ENCODE data around the gene ZBTB16. TPM values are rescaled to one million over a fixed set of nuclear protein-coding genes. Genes with fewer than 3 reads are reported as not detected.

The ZBTB16 gene
- polyA plus RNA-seq, 1 donor (not counting 4 experiments of a cell fraction or from before 2014, with no cell fraction given): 0.18 TPM

DNA sequence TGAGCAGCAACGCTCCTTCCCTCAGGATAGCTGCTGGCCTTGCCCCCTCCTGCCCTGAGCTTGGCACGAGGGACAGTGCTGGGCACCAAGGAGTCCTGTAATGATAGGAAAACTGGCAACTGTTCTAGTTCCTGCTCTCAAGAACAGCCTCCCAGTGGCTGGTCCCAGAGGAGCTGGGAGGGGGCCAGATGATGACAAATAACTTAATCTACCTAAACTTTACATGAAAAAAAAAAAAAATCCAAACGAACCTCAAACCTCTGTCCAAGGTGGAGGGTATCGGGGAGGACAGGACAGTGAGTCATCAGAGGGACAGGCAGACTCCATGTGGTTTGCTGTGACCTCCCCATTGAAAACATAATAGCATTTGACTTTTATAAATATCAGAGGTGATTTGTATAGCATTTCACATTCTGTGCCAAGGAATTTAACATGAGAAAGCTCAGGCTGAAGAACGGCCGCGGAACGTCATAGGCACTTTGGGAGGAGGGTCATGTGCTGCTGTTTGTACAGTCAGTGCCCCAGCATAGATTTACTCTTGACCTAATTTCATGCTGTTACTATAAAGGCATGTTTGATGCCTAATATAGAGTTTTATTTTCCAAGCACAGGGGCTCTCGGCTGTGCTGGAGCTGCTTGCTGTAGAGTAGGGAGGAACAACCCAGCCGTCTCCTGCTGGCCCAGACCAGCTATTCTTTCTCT lies 138.4 kb downstream of the ZBTB16 start:
- H3K79me2 ChIP-seq (ENCODE audit: control insufficient read depth, insufficient read depth, low read length): no peaks in the 10 kb centered on the region
- H3K4me2 ChIP-seq (ENCODE audit: control insufficient read depth, extremely low read depth, insufficient read depth, low read depth, low read length): no peak overlapping the region
- H3K27ac ChIP-seq (ENCODE audit: control insufficient read depth, insufficient read depth, low read length): no peak overlapping the region
- no peaks in the 10 kb centered on the region for H3K9me3 ChIP-seq (ENCODE audit: control insufficient read depth, low read depth, low read length)
- no peak overlapping the region for H3K9ac ChIP-seq (ENCODE audit: control insufficient read depth, extremely low read depth, insufficient read depth, low read length)
- FAIRE-seq: no peak
- no peak overlapping the region for H2AFZ ChIP-seq (ENCODE audit: control insufficient read depth, low read length)
- H3K9me1 ChIP-seq (ENCODE audit: control insufficient read depth, extremely low read depth, insufficient read depth, low read length): no peaks in the 10 kb centered on the region
- no peak for DNase-seq (ENCODE audit: low read depth, low spot score)
- TF ChIP-seq CTCF (optimal IDR thresholded peaks at IDR 0.05 in 1 of 3, IDR thresholded peaks at IDR 0.05 in 1 of 3, conservative IDR thresholded peaks at IDR 0.05 in 1 of 3; ENCODE audit: extremely low read depth in 1 of 3, insufficient read depth in 2 of 3, low read length in 3 of 3) (no peak), EZH2 (IDR thresholded peaks at IDR 0.05; ENCODE audit: low read length) (no peak)
- peaks cover 7% of the 10 kb centered on the region for H3K27me3 ChIP-seq (ENCODE audit: control insufficient read depth, extremely low read depth, insufficient read depth, low read length)
- no peaks in the 10 kb centered on the region for H3K36me3 ChIP-seq (ENCODE audit: control insufficient read depth in 2 of 2, extremely low read depth in 1 of 2, insufficient read depth in 2 of 2, low read length in 2 of 2)
- H4K20me1 ChIP-seq (ENCODE audit: control insufficient read depth, extremely low read depth, insufficient read depth, low read length): no peaks in the 10 kb centered on the region
- no peak overlapping the region for H3K4me3 ChIP-seq (ENCODE audit: control insufficient read depth in 2 of 3, extremely low read depth in 1 of 3, insufficient read depth in 2 of 3, low read depth in 1 of 3, low read length in 3 of 3)
- dilution Hi-C loops (cut with MboI; ENCODE audit: extremely low pct_ligation_motif_present, low sequenced_read_pairs): no loop called here
- H3K4me1 ChIP-seq (ENCODE audit: control insufficient read depth, extremely low read depth, insufficient read depth, low read length): no peaks in the 10 kb centered on the region

DNA sequence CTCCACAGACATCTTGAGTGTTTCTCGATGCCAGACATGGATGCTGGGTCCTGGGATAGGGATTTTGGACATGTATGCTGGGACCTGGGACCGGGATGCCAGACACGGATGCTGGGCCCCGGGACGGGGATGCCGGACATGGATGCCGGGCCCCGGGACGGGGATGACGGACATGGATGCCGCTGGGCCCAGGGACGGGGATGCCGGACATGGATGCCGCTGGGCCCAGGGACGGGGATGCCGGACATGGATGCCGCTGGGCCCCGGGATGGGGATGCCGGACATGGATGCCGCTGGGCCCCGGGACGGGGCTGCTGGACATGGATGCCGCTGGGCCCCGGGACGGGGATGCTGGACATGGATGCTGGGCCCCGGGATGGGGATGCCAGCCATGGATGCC lies 139.5 kb downstream of the ZBTB16 start:
- DNase-seq (ENCODE audit: low read depth, low spot score) (no peak), FAIRE-seq (no peak)
- Histone ChIP-seq H4K20me1 (ENCODE audit: control insufficient read depth, extremely low read depth, insufficient read depth, low read length) (no peaks in the 10 kb centered on the region), H3K36me3 (ENCODE audit: control insufficient read depth in 2 of 2, extremely low read depth in 1 of 2, insufficient read depth in 2 of 2, low read length in 2 of 2) (no peaks in the 10 kb centered on the region), H3K9ac (ENCODE audit: control insufficient read depth, extremely low read depth, insufficient read depth, low read length) (no peak overlapping the region), H3K27me3 (ENCODE audit: control insufficient read depth, extremely low read depth, insufficient read depth, low read length) (peaks cover 7% of the 10 kb centered on the region), H2AFZ (ENCODE audit: control insufficient read depth, low read length) (no peak overlapping the region), H3K9me1 (ENCODE audit: control insufficient read depth, extremely low read depth, insufficient read depth, low read length) (no peaks in the 10 kb centered on the region), H3K4me1 (ENCODE audit: control insufficient read depth, extremely low read depth, insufficient read depth, low read length) (no peaks in the 10 kb centered on the region), H3K79me2 (ENCODE audit: control insufficient read depth, insufficient read depth, low read length) (no peaks in the 10 kb centered on the region), H3K4me2 (ENCODE audit: control insufficient read depth, extremely low read depth, insufficient read depth, low read depth, low read length) (no peak overlapping the region), H3K9me3 (ENCODE audit: control insufficient read depth, low read depth, low read length) (no peaks in the 10 kb centered on the region), H3K27ac (ENCODE audit: control insufficient read depth, insufficient read depth, low read length) (no peak overlapping the region), H3K4me3 (ENCODE audit: control insufficient read depth in 2 of 3, extremely low read depth in 1 of 3, insufficient read depth in 2 of 3, low read depth in 1 of 3, low read length in 3 of 3) (no peak overlapping the region)
- TF ChIP-seq EZH2 (IDR thresholded peaks at IDR 0.05; ENCODE audit: low read length): no peak
- TF ChIP-seq CTCF (optimal IDR thresholded peaks at IDR 0.05 in 1 of 3, IDR thresholded peaks at IDR 0.05 in 1 of 3, conservative IDR thresholded peaks at IDR 0.05 in 1 of 3; ENCODE audit: extremely low read depth in 1 of 3, insufficient read depth in 2 of 3, low read length in 3 of 3): no peak
- dilution Hi-C loops (cut with MboI; ENCODE audit: extremely low pct_ligation_motif_present, low sequenced_read_pairs): no loop called here
